ENCODE measurements around the gene RGS3.
"Not testable (repeated sequence)": the region's sequence is repeated elsewhere in the genome, so short reads cannot be mapped to it uniquely, and the experiment has no call there.

Gene RGS3

GRCh38 chr9:113467183-113467582, 3.7 kb downstream of the RGS3 start:
- no peak for DNase-seq

GRCh38 chr9:113468716-113469448, 5.4 kb downstream of the RGS3 start:
- no peak for DNase-seq

- no peak for DNase-seq
Observed at GRCh38 chr9:113471143-113471542, 7.6 kb downstream of the RGS3 start.

GRCh38 chr9:113471566-113471965, 8.0 kb downstream of the RGS3 start:
- no peak for DNase-seq

GRCh38 chr9:113472199-113472598, 8.7 kb downstream of the RGS3 start:
- no peak for DNase-seq

GRCh38 chr9:113474360-113475028, 11.0 kb downstream of the RGS3 start:
- no peak for DNase-seq

GRCh38 chr9:113475031-113475430, 11.5 kb downstream of the RGS3 start:
- no peak for DNase-seq

GRCh38 chr9:113475992-113476391, 12.5 kb downstream of the RGS3 start:
- DNase-seq = no peak

- DNase-seq = no peak
Observed at GRCh38 chr9:113476511-113476916, 13.0 kb downstream of the RGS3 start.

- DNase-seq = no peak
Observed at GRCh38 chr9:113477058-113477457, 13.5 kb downstream of the RGS3 start.

GRCh38 chr9:113477661-113478060, 14.1 kb downstream of the RGS3 start:
- DNase-seq = no peak

- peak in 1 of 5 donors; percentile 16 for DNase-seq
Observed at GRCh38 chr9:113479174-113479621, 15.7 kb downstream of the RGS3 start.

GRCh38 chr9:113480612-113481011, 17.1 kb downstream of the RGS3 start:
- no peak for DNase-seq

GRCh38 chr9:113481176-113481787, 17.8 kb downstream of the RGS3 start:
- DNase-seq = no peak

- no peak for DNase-seq
Observed at GRCh38 chr9:113482341-113482740, 18.8 kb downstream of the RGS3 start.

GRCh38 chr9:113482991-113483675, 19.6 kb downstream of the RGS3 start:
- no peak for DNase-seq

GRCh38 chr9:113483676-113484257, 20.2 kb downstream of the RGS3 start:
- DNase-seq = no peak

- DNase-seq = no peak
Observed at GRCh38 chr9:113484258-113484730, 20.8 kb downstream of the RGS3 start.

- DNase-seq = no peak
Observed at GRCh38 chr9:113485761-113486115, 22.2 kb downstream of the RGS3 start.

GRCh38 chr9:113486327-113486726, 22.8 kb downstream of the RGS3 start:
- no peak for DNase-seq

GRCh38 chr9:113488071-113488470, 24.5 kb downstream of the RGS3 start:
- DNase-seq = no peak

- no peak for DNase-seq
Observed at GRCh38 chr9:113488490-113488889, 25.0 kb downstream of the RGS3 start.

GRCh38 chr9:113491147-113491546, 27.6 kb downstream of the RGS3 start:
- not testable (repeated sequence) for DNase-seq

Measured in T-helper 1 cell (primary cell).